GM12801 (cell line): ENCODE results near the gene PNMA8A.

Experiments used
- CTCF ChIP-seq: IDR thresholded peaks from one replicate; pipeline ENCODE4 v1.5.1; 2011; ENCODE audit warnings: control low read depth; ENCODE audit not compliant: insufficient read length; ENCODE audit errors: extremely low read depth

The PNMA8A gene

DNA sequence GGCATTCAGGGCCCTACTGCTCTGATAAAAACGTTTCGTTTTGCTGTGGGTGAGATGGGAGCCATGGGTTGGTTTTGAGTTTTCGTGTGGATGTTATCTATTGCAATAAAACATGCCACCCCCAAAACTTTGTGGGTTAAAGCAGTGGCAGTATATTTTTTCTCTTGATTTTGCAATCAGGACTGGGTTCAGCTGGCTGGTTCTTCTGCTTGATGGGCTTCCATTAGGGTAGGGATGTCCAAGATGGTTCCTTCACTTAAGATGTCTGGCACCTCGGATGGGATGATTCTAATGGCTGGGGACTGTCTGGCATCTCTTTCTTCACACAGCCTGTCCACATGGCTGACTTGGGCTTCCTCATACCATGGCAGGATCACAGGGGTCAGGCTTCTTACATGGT is 39.9 kb upstream of the PNMA8A start:
- TF ChIP-seq CTCF = no peak

DNA sequence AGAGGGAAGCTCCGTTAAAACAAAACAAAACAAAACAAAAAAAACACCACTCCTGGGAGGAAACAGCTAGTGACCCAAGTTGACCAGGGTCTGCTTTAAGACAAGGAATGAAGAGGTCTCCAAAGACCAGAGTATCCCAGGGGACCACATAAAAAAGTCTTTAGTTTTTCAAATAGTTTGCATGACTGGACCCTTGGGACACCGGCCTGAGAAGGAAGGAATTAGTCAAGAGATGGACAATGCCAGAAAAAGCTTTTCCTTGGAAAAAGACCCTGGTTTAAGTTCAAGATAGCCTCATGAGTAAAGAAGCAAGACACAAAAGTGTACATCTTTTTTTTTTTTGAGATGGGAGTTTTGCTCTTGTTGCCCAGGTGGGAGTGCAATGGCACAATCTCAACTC is 36.8 kb upstream of the PNMA8A start:
- TF ChIP-seq CTCF = no peak

- TF ChIP-seq CTCF = no peak
These were observed 32.6 kb upstream of the PNMA8A start for GRCh38 chr19:46503848-46504453.

DNA sequence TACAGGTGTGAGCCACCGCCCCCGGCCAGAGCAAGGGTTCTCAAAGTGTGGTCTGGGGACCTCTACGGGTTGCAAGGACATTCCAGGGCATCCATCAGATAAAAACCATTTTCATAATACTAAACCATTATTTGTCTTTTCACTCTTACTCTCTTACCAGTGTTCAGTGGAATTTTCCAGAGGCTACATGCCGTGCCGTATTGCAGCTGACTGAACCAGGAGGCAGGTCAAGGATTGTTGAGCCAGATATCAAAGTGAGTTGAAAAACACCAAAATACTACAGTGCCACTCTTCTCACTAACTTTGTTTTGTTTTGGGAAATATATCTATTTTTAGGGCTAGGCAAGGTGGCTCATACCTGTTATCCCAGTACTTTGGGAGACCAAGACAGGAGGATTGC is 31.5 kb upstream of the PNMA8A start:
- TF ChIP-seq CTCF = no peak

- TF ChIP-seq CTCF = no peak
These were observed 28.3 kb upstream of the PNMA8A start for GRCh38 chr19:46499692-46500091.

- no peak for TF ChIP-seq CTCF
These were observed 26.4 kb upstream of the PNMA8A start for GRCh38 chr19:46497773-46498172.

- TF ChIP-seq CTCF = no peak
These were observed 24.9 kb upstream of the PNMA8A start for GRCh38 chr19:46496304-46496703.

- no peak for TF ChIP-seq CTCF
These were observed 24.4 kb upstream of the PNMA8A start, which contains the start of gene PNMA8B for GRCh38 chr19:46495786-46496099. TSS of gene PNMA8B (minus strand) at chr19:46495867. CDS start at chr19:46495465, 402 bp downstream.
